ENCODE measurements around the gene TFPT. TPM values are rescaled to one million over a fixed set of nuclear protein-coding genes. Genes with fewer than 3 reads are reported as not detected.

The TFPT gene
- total and polyA plus RNA-seq, 2 of the 4 experiments (the other 2 are of a cell fraction): 7.9 to 17.1 TPM

GRCh38 chr19:54151362-54152035 lies 36.0 kb upstream of the TFPT start:
- Histone ChIP-seq H3K27me3 (ENCODE audit: control insufficient read depth, insufficient read depth, low read length) (no peaks in the 10 kb centered on the region), H4K8ac (ENCODE audit: low read depth in 2 of 2, low read length in 2 of 2) (no peak overlapping the region), H3K4ac (ENCODE audit: low read depth, low read length) (no peak overlapping the region), H3K27ac (ENCODE audit: insufficient read depth, low read length) (no peak overlapping the region), H3K4me3 (ENCODE audit: insufficient read depth, low read depth, low read length) (no peak overlapping the region), H3K4me2 (ENCODE audit: low read depth, low read length) (no peak overlapping the region), H3K36me3 (ENCODE audit: control insufficient read depth, insufficient read depth, low read length) (peaks cover 81% of the 10 kb centered on the region), H4K20me1 (ENCODE audit: insufficient read depth, low read length) (peaks cover 7% of the 10 kb centered on the region; the same call in 1 of the 2 replicates), H3K9me1 (ENCODE audit: insufficient read depth, low read length) (no peaks in the 10 kb centered on the region), H3K9me3 (ENCODE audit: control insufficient read depth, insufficient read depth, low read length) (no peaks in the 10 kb centered on the region), H3K56ac (ENCODE audit: extremely low read depth, insufficient read depth, low read length) (no peak overlapping the region), H2AK5ac (ENCODE audit: low read depth, low read length) (no peak overlapping the region), H4K91ac (ENCODE audit: insufficient read depth, low read depth, low read length) (no peak overlapping the region), H2BK15ac (ENCODE audit: low read depth, low read length) (no peak overlapping the region), H2BK20ac (ENCODE audit: low read depth, low read length) (no peak overlapping the region), H3K23ac (ENCODE audit: low read depth, low read length) (no peak overlapping the region), H2AK9ac (replicated peaks; ENCODE audit: low read depth, low read length, poor library complexity) (no peak overlapping the region), H3K14ac (replicated peaks; ENCODE audit: low read depth, low read length) (no peak overlapping the region), H3K18ac (ENCODE audit: low read depth, low read length) (no peak overlapping the region), H2BK120ac (ENCODE audit: low read depth, low read length) (no peak overlapping the region), H4K5ac (ENCODE audit: low read depth, low read length) (no peak overlapping the region), H2BK5ac (ENCODE audit: low read depth, low read length, poor library complexity, severe bottlenecking) (no peak overlapping the region), H3K79me1 (ENCODE audit: low read depth in 1 of 2, low read length in 2 of 2) (peaks cover 3 to 17% of the 10 kb centered on the region in 2 experiments; a peak in 1 of 4 replicates), H2AFZ (replicated peaks; ENCODE audit: low read length, poor library complexity) (no peak overlapping the region), H3K9ac (ENCODE audit: low read depth, low read length) (no peak overlapping the region), H3K4me1 (ENCODE audit: control insufficient read depth, insufficient read depth, low read length) (no peaks in the 10 kb centered on the region)
- WGBS, 2 experiments (ENCODE audit: extremely low coverage in 2 of 2, insufficient read length in 1 of 2): 86% methylated on average over 10 of the region's 23 CpGs; no CpG with 5 or more reads in 1 of the 2 experiments
- DNase-seq: no peak
- ATAC-seq (ENCODE audit: low read depth): no peak
- in situ Hi-C loops (cut with MboI; ENCODE audit: low sequenced_read_pairs): no loop called here
- intact Hi-C loops (cut with micrococcal nuclease): no loop called here
- POLR2A ChIA-PET (ENCODE audit: unreplicated experiment): no interaction called here
- BruUV-seq (replicated peaks): no TSS peak
- TF ChIP-seq MAZ (IDR thresholded peaks at IDR 0.05; ENCODE audit: borderline replicate concordance, low read depth, low read length) (no peak), RCOR1 (IDR thresholded peaks at IDR 0.05; ENCODE audit: insufficient replicate concordance, low read length) (no peak), CEBPB (IDR thresholded peaks at IDR 0.05; ENCODE audit: low read depth, low read length) (no peak), SMC3 (IDR thresholded peaks at IDR 0.05; ENCODE audit: low read depth, low read length) (no peak), RAD21 (IDR thresholded peaks at IDR 0.05; ENCODE audit: low read length) (no peak), CHD1 (IDR thresholded peaks at IDR 0.05; ENCODE audit: low read depth, low read length) (no peak), CTCF (conservative IDR thresholded peaks at IDR 0.05; ENCODE audit: low read depth, low read length) (no peak), POLR2A (IDR thresholded peaks at IDR 0.05; ENCODE audit: low read depth, low read length) (no peak), MAFK (IDR thresholded peaks at IDR 0.05; ENCODE audit: low read depth, low read length) (no peak), RFX5 (IDR thresholded peaks at IDR 0.05; ENCODE audit: low read depth, low read length) (no peak), MXI1 (IDR thresholded peaks at IDR 0.05; ENCODE audit: borderline replicate concordance, low read depth, low read length) (no peak), FOS (IDR thresholded peaks at IDR 0.05; ENCODE audit: low read depth, low read length) (no peak), NFE2L2 (IDR thresholded peaks at IDR 0.05; ENCODE audit: low read depth, low read length) (no peak), BHLHE40 (IDR thresholded peaks at IDR 0.05; ENCODE audit: low read depth, low read length) (no peak)
- TF ChIP-seq, protein P1, sequence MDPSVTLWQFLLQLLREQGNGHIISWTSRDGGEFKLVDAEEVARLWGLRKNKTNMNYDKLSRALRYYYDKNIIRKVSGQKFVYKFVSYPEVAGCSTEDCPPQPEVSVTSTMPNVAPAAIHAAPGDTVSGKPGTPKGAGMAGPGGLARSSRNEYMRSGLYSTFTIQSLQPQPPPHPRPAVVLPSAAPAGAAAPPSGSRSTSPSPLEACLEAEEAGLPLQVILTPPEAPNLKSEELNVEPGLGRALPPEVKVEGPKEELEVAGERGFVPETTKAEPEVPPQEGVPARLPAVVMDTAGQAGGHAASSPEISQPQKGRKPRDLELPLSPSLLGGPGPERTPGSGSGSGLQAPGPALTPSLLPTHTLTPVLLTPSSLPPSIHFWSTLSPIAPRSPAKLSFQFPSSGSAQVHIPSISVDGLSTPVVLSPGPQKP (IDR thresholded peaks at IDR 0.05; ENCODE audit: borderline replicate concordance, low read depth, low read length): no peak
- TF ChIP-seq, protein P2, sequence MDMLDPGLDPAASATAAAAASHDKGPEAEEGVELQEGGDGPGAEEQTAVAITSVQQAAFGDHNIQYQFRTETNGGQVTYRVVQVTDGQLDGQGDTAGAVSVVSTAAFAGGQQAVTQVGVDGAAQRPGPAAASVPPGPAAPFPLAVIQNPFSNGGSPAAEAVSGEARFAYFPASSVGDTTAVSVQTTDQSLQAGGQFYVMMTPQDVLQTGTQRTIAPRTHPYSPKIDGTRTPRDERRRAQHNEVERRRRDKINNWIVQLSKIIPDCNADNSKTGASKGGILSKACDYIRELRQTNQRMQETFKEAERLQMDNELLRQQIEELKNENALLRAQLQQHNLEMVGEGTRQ (IDR thresholded peaks at IDR 0.05; ENCODE audit: low read depth, low read length): no peak
- dilution Hi-C loops (cut with HindIII; ENCODE audit: low sequenced_read_pairs, unreplicated experiment): no loop called here
- CTCF ChIA-PET: no interaction called here

Measured in IMR-90 (cell line).